GM12875 (cell line): ENCODE measurements around the gene SUSD6.

ENCODE experiments used
- H3K4me3 ChIP-seq: one replicate; pipeline ENCODE4 v1.5.1; 2011; ENCODE audit warnings: low read depth, low read length, control low read depth
- TF ChIP-seq, protein P1 (sequence below): IDR thresholded peaks from 2 replicates; pipeline ENCODE4 v1.5.1; 2011; ENCODE audit warnings: low read depth, mild to moderate bottlenecking, control low read depth, inconsistent platforms, low read length, moderate library complexity, borderline replicate concordance; ENCODE audit not compliant: insufficient read depth

SUSD6 gene

GRCh38 chr14:69685218-69685616, 73.8 kb downstream of the SUSD6 start:
- TF ChIP-seq, protein P1, sequence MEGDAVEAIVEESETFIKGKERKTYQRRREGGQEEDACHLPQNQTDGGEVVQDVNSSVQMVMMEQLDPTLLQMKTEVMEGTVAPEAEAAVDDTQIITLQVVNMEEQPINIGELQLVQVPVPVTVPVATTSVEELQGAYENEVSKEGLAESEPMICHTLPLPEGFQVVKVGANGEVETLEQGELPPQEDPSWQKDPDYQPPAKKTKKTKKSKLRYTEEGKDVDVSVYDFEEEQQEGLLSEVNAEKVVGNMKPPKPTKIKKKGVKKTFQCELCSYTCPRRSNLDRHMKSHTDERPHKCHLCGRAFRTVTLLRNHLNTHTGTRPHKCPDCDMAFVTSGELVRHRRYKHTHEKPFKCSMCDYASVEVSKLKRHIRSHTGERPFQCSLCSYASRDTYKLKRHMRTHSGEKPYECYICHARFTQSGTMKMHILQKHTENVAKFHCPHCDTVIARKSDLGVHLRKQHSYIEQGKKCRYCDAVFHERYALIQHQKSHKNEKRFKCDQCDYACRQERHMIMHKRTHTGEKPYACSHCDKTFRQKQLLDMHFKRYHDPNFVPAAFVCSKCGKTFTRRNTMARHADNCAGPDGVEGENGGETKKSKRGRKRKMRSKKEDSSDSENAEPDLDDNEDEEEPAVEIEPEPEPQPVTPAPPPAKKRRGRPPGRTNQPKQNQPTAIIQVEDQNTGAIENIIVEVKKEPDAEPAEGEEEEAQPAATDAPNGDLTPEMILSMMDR, result no peak

GRCh38 chr14:69685716-69686115, 74.3 kb downstream of the SUSD6 start:
- H3K4me3 ChIP-seq, result no peak overlapping the region
- TF ChIP-seq, protein P1, result no peak

More at GRCh38 chr14:69685218-69685616, 73.8 kb downstream of the SUSD6 start:
- no peak overlapping the region for H3K4me3 ChIP-seq

DNA sequence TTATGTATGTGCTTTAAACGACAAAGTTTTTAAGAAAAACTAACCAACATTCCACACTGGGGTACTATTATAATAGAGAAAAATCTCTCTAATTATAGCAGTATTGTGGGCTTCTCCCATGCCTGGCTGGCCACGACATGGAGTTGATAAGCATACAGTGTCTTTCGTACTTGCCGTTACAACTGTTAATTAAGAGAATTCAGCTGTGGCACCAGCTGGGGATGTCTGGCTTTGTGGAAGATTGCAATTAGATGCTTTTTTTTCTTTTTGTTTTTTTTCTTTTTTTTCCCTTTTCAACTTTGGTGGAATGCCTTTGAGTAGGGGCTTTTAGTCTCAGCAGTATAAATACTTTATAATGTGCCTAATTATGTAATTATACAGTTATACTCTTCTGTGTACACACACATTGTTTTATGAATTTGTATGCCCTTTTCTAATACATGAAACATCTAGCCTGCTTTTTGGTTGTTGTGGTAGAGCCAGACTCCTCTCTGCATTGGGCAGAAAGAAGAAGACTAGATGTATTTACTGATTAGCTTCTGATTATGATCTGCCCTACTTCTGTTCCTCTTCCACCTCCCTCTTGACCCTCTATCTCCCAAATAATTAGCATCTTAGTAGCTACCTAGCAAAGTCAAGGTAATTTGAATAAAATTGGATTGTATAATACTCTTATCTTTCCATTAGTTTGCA, 76.4 kb downstream of the SUSD6 start:
- TF ChIP-seq, protein P1, result no peak
- no peak overlapping the region for H3K4me3 ChIP-seq

DNA sequence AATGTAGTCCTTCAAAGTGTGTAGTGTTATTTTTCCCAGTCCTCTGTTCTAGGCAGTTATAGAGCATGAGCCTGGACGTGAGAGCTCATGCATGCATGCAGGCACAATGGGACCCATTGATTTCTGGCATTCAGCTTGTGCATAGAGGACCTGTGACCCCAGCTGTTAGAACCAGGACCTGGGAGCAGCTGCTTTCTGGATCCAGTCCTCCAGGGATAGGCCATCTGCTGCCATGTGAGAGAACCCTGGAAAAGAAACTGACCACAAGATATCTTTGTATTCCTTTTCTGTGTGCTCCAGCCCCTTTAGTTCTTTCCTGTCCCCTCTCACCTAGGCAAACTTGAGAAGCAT, 76.9 kb downstream of the SUSD6 start:
- H3K4me3 ChIP-seq, result no peak overlapping the region
- TF ChIP-seq, protein P1, result no peak

DNA sequence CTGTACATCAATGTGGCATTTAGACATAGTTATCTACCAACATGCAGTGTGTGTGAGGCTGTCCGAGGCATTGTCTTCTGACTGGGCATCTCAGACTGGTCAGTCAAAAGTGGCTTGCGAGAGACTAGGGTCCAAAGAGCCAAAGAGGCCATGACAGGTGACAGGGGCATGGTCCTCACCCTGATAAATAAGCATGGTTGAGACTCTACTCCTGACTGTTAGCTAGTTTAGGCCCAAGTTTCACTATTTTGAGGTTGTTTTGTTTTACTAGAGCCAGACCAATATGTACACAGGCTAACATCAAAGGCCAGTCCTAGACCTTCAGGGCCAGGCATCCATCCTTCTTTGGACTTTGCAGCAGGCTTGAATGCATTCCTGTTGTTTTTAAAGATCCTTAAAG, 78.6 kb downstream of the SUSD6 start:
- no peak overlapping the region for H3K4me3 ChIP-seq
- TF ChIP-seq, protein P1, result no peak

DNA sequence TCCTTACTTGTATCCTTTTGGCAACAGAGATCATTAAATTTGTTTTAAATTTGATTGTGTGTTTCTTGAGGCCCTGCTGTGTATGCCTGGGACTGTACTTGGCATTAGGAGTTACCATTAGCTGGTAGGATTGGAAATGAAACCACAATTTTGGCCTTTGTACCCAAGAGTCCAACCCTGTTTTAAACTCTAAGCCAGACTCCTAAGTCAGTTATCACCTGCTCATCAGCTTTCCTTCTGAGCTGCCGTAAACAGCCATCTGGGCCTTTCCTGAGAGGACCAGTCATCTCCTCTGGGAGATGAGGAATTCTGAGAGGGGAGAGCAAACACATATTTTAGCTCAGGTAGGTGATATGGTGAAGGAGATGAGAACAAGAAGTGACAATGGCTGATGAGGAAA, 81.2 kb downstream of the SUSD6 start:
- TF ChIP-seq, protein P1, result no peak
- H3K4me3 ChIP-seq, result no peak overlapping the region

- TF ChIP-seq, protein P1, result no peak
- H3K4me3 ChIP-seq, result no peak overlapping the region
Observed at GRCh38 chr14:69693145-69693544, 81.7 kb downstream of the SUSD6 start.
